Thoracic aorta (tissue), 2 donors: ENCODE measurements around the gene RIMBP2. TPM values are rescaled to one million over a fixed set of nuclear protein-coding genes. Genes with fewer than 3 reads are reported as not detected.
"Not testable (repeated sequence)": the region's sequence is repeated elsewhere in the genome, so short reads cannot be mapped to it uniquely, and the experiment has no call there.

ENCODE experiments used
- ATAC-seq: fragments of 150-250 bp; one replicate; pipeline ENCODE4 v1.8.0; 2017; ENCODE audit warnings: low read depth; ENCODE audit not compliant: insufficient number of reproducible peaks, low FRiP score
- DNase-seq: peaks from one replicate; pipeline ENCODE4 v3.0.0-alpha.2; 2020; ENCODE audit warnings: low spot score
- H3K27ac ChIP-seq, 2 donors: fragments of 200-600 bp; sonication (generic); 1 replicate in 1 of 2; 2 replicates in 1 of 2; pipeline ENCODE4 v1.5.1; 2016; ENCODE audit warnings: mild to moderate bottlenecking in 2 of 2, moderate library complexity in 2 of 2
- H3K27me3 ChIP-seq: fragments of 200-600 bp; sonication (generic); replicated peaks from 2 replicates; pipeline ENCODE4 v1.6.0; 2016; ENCODE audit warnings: mild to moderate bottlenecking; ENCODE audit not compliant: insufficient read depth
- H3K36me3 ChIP-seq: fragments of 200-600 bp; sonication (generic); one replicate; pipeline ENCODE4 v1.5.1; 2016
- H3K4me1 ChIP-seq, 2 donors: fragments of 200-600 bp; sonication (generic); 1 replicate in 1 of 2; 2 replicates in 1 of 2; pipeline versions ENCODE4 v1.5.1 to v1.6.0; 2016; ENCODE audit warnings: low read depth in 2 of 2, mild to moderate bottlenecking in 1 of 2; ENCODE audit not compliant: control insufficient read depth in 1 of 2
- H3K4me3 ChIP-seq: fragments of 200-600 bp; sonication (generic); 2 replicates; pipeline ENCODE4 v1.5.1; 2016; ENCODE audit warnings: mild to moderate bottlenecking
- H3K9me3 ChIP-seq: fragments of 200-600 bp; sonication (generic); 2 replicates; pipeline ENCODE4 v1.5.1; 2016
- CTCF ChIP-seq: fragments of 200-600 bp; sonication (generic); IDR thresholded peaks from one replicate; pipeline ENCODE4 v1.5.1; 2019; ENCODE audit warnings: antibody characterized with exemption
- total RNA-seq, 2 donors: library from RNA; depleted of rRNA; stranded (reverse); fragments of >200 nt; gene quantifications; one replicate each; pipeline versions ENCODE4 v1.1.0 to v1.2.3, GENCODE V29; 2016

RIMBP2 gene
- total RNA-seq, 2 donors from 2014 or later: 0.54 to 0.92 TPM

GRCh38 chr12:130651188-130651959, 64.7 kb downstream of the RIMBP2 start:
- DNase-seq (no peak), ATAC-seq (no peak)
- no peaks in the 10 kb centered on the region for H3K36me3 ChIP-seq
- no peaks in the 10 kb centered on the region for H3K9me3 ChIP-seq
- H3K27ac ChIP-seq: no peak overlapping the region
- H3K4me1 ChIP-seq: no peaks in the 10 kb centered on the region
- no peak overlapping the region for H3K4me3 ChIP-seq
- no peak for TF ChIP-seq CTCF
- H3K27me3 ChIP-seq: no peaks in the 10 kb centered on the region

DNA sequence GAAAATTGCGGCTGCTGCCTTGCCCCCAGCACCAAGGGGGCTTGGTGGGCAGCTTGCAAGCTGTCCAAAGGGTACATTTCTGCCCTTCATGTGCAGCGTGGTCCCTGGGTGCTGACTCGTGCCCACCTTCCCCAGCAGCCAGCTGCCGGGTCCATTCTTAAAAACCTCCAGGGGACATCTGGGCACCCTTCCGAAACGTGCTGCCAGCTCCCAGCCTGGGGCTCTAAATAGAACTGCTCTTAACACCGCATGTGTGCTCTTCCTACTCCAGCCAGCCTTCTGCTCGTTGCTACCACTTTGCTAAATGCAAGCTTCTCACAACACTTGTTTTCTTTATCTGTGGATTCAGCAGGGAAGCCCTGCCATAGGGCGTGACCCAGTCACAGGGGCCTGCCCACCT, 66.0 kb downstream of the RIMBP2 start:
- TF ChIP-seq CTCF: no peak
- H3K4me1 ChIP-seq: no peaks in the 10 kb centered on the region
- no peaks in the 10 kb centered on the region for H3K36me3 ChIP-seq
- no peaks in the 10 kb centered on the region for H3K9me3 ChIP-seq
- no peak overlapping the region for H3K4me3 ChIP-seq
- no peaks in the 10 kb centered on the region for H3K27me3 ChIP-seq
- DNase-seq (no peak), ATAC-seq (no peak)
- H3K27ac ChIP-seq: no peak overlapping the region

DNA sequence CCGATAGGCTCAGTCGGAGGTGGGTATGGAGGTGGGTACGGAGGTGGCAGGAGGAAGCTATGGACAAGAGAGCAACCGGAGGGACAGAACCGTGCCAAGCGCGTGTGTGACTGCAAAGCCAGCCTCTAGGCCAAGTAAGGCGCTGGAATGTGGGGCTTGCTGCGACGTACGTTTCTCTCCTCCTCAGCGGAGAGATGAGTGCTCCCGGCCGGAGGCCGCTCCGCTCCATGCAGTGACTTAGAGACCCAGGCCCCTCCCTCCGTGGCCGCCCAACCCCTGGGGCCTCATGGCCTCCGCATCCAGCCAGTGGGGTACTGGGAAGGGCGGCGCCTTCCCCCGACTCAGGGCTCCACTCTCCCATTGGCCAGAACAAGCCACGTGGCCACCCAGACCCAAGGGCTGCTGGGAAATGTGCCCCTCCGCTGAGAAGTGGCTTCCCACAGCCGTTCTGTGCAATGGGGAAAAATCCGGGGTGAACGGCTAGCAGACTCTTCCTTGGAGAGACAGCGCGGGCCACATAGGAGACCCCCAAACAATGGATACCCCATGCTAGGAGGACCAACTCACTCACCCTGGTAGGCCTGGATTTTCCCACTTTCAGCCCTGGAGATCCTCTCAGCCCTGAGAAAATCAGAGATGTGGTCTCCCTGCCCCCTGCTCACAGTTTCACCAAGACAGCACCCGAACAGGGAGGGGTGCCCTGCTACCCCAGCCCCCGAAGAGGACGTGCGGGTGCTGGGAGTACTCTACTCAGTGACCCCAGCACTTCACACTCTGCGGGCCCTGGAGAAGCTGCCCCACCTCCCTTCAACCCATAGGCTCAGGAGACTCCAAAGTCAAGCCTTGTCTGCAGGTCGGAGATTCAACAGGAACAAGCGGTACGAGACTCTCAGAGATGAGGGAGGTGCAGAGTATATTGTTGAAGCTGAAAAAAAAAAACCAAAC, 66.7 kb downstream of the RIMBP2 start:
- ATAC-seq: no peak
- TF ChIP-seq CTCF: no peak
- H3K27me3 ChIP-seq: no peaks in the 10 kb centered on the region
- no peak for DNase-seq
- H3K27ac ChIP-seq: no peak overlapping the region
- no peaks in the 10 kb centered on the region for H3K4me1 ChIP-seq
- H3K4me3 ChIP-seq: no peak overlapping the region
- no peaks in the 10 kb centered on the region for H3K9me3 ChIP-seq
- no peaks in the 10 kb centered on the region for H3K36me3 ChIP-seq

- Histone ChIP-seq H3K27ac (no peak overlapping the region), H3K4me3 (no peak overlapping the region), H3K9me3 (no peaks in the 10 kb centered on the region), H3K36me3 (no peaks in the 10 kb centered on the region), H3K4me1 (no peaks in the 10 kb centered on the region), H3K27me3 (no peaks in the 10 kb centered on the region)
- ATAC-seq (no peak), DNase-seq (no peak)
- TF ChIP-seq CTCF: no peak
These were observed 68.3 kb downstream of the RIMBP2 start for GRCh38 chr12:130647814-130648213.

DNA sequence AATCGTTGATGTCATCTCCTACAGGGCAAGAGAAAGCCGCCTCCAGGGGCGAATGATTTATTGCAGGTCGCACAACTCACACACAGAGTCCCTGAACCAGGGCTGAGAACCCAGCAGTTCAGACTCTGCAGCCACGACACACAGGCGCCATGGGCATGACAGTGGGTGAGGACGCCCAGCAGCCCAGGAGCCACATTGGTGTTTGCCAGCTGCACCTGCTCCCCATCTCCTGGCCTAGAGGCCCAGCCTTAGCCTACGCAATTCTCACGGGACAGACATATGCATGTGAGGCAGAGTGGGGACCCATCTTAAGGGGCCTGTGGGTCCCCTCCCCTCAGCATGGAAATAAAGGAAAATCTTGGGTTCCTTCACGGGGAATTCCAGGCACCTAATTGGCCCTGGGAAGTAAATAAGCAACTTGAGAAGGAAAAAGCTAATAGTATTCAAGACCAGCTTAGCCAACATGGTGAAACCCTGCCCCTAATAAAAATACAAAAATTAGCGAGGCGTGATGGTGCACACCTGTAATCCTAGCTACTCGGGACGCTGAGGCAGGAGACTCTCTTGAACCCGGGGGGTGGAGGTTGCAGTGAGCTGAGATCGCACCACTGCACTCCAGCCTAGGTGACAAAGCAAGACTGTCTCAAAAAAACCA, 69.3 kb downstream of the RIMBP2 start:
- Histone ChIP-seq H3K36me3 (no peaks in the 10 kb centered on the region), H3K4me3 (no peak overlapping the region), H3K27me3 (no peaks in the 10 kb centered on the region), H3K27ac (no peak overlapping the region), H3K9me3 (no peaks in the 10 kb centered on the region), H3K4me1 (no peaks in the 10 kb centered on the region)
- ATAC-seq (no peak), DNase-seq (no peak)
- no peak for TF ChIP-seq CTCF

DNA sequence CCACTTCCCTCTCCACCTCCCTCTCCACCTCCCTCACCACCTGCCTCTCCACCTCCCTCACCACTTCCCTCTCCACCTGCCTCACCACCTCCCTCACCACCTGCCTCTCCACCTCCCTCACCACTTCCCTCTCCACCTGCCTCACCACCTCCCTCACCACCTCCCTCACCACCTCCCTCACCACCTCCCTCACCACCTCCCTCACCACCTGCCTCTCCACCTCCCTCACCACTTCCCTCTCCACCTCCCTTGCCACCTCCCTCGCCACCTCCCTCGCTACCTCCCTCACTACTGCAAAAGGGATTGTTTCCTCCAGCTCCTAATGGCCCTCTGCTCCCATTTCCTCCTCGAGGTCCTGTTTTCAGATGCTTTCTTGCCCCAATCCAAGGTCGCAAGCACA, 69.9 kb downstream of the RIMBP2 start:
- not testable (repeated sequence) for H3K4me3 ChIP-seq, H3K9me3 ChIP-seq, H3K27ac ChIP-seq, ATAC-seq, H3K27me3 ChIP-seq, H3K36me3 ChIP-seq, DNase-seq, H3K4me1 ChIP-seq
